HG03521 (cell line): Measurements from ENCODE around the gene TAS2R10.
"Not testable (repeated sequence)": the region's sequence is repeated elsewhere in the genome, so short reads cannot be mapped to it uniquely, and the experiment has no call there.

Experiments used
- ATAC-seq: cut with Tn5 transposase; IDR thresholded peaks from one replicate; pipeline ENCODE4 v1.9.1; 2021; ENCODE audit warnings: mild to moderate bottlenecking, moderate library complexity; ENCODE audit not compliant: unreplicated experiment

Gene TAS2R10, protein sequence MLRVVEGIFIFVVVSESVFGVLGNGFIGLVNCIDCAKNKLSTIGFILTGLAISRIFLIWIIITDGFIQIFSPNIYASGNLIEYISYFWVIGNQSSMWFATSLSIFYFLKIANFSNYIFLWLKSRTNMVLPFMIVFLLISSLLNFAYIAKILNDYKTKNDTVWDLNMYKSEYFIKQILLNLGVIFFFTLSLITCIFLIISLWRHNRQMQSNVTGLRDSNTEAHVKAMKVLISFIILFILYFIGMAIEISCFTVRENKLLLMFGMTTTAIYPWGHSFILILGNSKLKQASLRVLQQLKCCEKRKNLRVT

GRCh38 chr12:10826258-10826657, at the start of gene TAS2R10:
Gene TAS2R10, minus strand, starts transcription at chr12:10826358. Its CDS starts 89 bp downstream, at chr12:10826269.
- no peak for ATAC-seq

GRCh38 chr12:10873378-10873777, 47.2 kb upstream of the TAS2R10 start:
- ATAC-seq = no peak

- no peak for ATAC-seq
Observed at GRCh38 chr12:10867381-10867780, 41.2 kb upstream of the TAS2R10 start.

DNA sequence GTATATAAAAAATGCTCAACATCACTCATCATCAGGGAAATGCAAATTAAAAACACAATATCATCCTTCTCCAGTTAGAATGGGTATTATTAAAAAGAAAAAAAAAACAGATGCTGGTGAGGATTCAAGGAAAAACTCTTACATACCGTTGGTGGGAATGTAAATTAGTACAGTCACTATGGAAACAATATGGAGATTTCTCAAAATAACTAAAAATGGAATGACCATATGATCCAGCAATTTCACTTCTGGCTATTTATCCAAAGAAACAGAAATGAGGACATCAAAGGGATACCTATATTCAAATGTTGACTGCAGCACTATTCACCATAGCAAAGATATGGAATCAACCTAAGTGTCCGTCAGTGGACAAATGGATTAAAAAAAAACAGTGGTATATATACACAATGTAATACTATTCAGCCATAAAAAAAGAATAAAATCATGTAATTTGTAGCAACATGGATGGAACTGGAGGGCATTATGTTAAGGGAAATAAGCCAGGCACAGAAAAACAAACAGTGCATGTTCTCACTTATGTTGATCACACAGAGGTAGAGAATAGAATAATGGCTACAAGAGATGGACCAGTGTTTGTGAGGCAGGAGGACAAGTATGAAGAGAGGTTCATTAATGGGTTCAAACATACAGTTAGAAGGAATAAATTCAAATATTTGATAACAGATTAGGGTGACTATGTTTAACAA, 37.5 kb upstream of the TAS2R10 start:
- ATAC-seq = no peak

DNA sequence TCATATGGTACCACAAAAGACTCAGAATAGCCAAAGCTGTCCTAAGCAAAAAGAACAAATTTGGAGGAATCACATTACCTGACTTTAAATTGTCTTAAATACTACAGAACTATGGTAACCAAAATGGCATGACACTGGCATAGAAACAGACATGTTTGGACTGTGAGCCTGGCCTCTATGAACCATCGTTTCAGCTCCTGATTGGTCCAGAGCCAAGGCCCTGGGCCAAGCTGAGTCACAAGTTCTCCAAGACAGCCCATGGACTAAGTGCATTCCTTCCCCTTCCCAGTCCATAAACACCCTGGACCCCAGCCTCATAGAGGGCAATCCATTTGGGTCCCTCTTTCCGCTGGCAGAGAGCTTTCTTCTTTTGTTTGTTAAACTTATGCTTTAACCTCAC, 35.2 kb upstream of the TAS2R10 start:
- no peak for ATAC-seq

GRCh38 chr12:10855807-10856206, 29.6 kb upstream of the TAS2R10 start:
- no peak for ATAC-seq

GRCh38 chr12:10853776-10854175, 27.6 kb upstream of the TAS2R10 start:
- no peak for ATAC-seq

- no peak for ATAC-seq
Observed at GRCh38 chr12:10851243-10851858, 25.2 kb upstream of the TAS2R10 start.

DNA sequence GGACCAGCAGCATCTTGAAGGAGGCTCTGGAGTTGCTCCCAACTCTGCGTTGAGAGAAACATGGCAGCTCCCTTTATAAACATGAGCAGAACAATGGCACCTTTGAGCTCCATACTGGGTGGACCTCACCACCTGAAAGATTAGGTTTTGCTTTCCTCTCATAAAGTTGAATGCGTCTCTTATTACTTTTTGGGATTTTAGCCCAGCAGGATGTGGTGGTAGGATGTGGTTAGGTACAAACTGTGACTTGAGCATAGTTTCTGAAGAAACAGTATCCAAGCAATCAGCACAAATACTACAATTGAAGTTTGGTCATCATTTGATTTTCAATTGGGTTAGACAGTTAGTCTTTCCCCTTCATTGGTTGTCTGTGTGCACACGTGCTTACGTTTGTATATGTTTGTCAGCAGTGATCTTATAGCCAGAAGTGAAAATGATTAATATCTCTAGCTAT, 23.3 kb upstream of the TAS2R10 start, which contains the start of gene PRR4:
TSS of gene PRR4 (minus strand) at position 51 of the 454 bp plus-strand sequence. CDS start at position 13, 38 bp downstream.
- ATAC-seq = no peak

DNA sequence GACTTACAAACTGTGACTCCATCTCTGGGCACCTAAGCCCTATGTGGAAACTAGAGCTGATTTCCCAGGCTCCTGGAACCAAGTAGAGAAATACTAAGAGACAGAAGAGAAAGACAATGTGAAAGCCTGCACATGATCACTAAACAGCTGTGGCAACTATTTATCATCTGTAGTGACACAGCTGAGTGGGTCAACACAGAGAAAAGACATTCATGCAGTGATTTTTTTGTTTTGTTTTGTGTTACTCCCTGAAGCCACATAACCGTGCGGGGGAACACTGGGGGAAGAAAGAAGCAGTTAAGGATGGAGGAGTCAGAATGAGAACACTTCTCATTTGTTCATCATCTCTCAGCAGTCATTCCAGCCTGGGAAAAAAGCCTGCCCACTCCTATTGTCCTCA, 21.6 kb upstream of the TAS2R10 start:
- ATAC-seq = no peak

GRCh38 chr12:10842862-10843261, 16.7 kb upstream of the TAS2R10 start:
- no peak for ATAC-seq

DNA sequence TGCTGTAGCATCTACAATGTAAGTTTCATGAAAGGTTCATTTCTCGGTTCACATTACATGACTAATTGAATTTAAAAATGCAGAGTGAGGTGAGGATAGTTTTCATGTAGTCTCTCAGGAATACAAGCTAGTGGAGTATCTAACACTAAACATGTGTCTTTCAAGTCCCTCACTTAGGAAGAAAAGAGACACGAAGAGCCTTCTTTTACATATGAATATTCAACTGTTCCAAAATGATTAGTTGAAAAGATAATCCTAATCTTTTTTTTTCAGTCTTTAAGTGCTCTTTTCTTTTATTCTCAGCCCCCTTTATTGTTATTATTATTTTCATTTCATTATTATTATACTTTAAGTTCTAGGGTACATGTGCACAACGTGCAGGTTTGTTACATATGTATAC, 12.3 kb upstream of the TAS2R10 start:
- no peak for ATAC-seq

DNA sequence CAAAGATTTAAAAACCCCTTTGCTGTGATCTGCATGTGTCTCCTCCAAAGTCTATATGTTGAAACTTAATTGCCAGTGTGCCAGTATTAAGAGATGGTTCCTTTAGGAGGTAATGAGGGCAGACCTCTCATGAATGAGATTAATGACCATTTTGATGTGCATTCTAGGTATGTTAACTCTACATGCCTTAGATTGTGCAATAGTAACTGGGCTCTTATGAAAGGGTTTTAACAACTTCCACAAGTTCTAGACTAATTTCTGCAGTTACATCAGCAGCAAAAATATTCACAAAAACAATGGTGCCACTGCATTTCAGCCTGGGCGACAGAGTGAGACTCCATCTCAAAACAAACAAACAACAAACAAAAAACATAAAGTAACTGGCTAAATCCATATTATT, 3.8 kb upstream of the TAS2R10 start:
- no peak for ATAC-seq

GRCh38 chr12:10824957-10825356, 1.2 kb downstream of the TAS2R10 start:
- ATAC-seq = no peak

GRCh38 chr12:10811883-10812536, 14.1 kb downstream of the TAS2R10 start:
- ATAC-seq = no peak

GRCh38 chr12:10810068-10810467, 16.1 kb downstream of the TAS2R10 start, which contains the start of gene TAS2R9:
Gene TAS2R9, minus strand, starts transcription at chr12:10810168. Its CDS starts 93 bp downstream, at chr12:10810075.
- no peak for ATAC-seq

- ATAC-seq = no peak
Observed at GRCh38 chr12:10807186-10807585, 19.0 kb downstream of the TAS2R10 start, which contains the start of gene TAS2R8. Gene TAS2R8, minus strand, starts transcription at chr12:10807286. Its CDS starts 306 bp downstream, at chr12:10806980.

DNA sequence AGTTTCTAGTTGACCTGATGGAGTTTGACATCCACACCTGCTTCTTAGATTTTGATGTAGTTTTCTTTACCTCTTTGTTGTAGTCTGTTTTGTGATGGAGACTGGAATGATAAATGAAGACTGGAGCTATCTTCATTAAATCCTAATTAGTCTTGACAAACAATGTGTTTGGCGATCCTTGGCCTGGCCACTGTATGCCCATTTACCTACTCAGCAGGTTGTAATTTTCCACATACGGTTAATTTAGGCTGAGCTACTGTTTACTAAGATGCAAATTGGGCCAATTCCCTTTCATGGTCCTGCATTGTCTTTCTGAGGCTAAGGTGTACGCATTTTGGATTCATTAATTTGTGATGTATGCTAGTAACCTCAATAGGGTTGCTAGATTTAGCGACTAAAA, 23.6 kb downstream of the TAS2R10 start, which contains the start of gene TAS2R7:
TSS of gene TAS2R7 (minus strand) at position 41 of the 400 bp plus-strand sequence. CDS start 57 bp downstream, outside the sequence.
- no peak for ATAC-seq

- no peak for ATAC-seq
Observed at GRCh38 chr12:10801741-10802140, 24.4 kb downstream of the TAS2R10 start.

GRCh38 chr12:10794222-10794621, 31.9 kb downstream of the TAS2R10 start:
- ATAC-seq = no peak

- not testable (repeated sequence) for ATAC-seq
Observed at GRCh38 chr12:10791769-10792168, 34.4 kb downstream of the TAS2R10 start.
